HEK293T (cell line): ENCODE results near the gene HRG.

Experiments used
- CTCF ChIA-PET: fragments of 350-600 bp; formaldehyde crosslinking; extraction: SDS; loops from one replicate; lab custom pipeline; 2021; ENCODE audit warnings: antibody characterized with exemption, inconsistent platforms; lab: Yijun Ruan, JAX
- POLR2A ChIA-PET: fragments of 350-600 bp; formaldehyde crosslinking; extraction: SDS; loops from one replicate; lab custom pipeline; 2020; ENCODE audit warnings: antibody characterized with exemption, inconsistent platforms; lab: Yijun Ruan, JAX
- DNase-seq: peaks from one replicate; pipeline ENCODE4 v3.0.0; 2012; ENCODE audit warnings: mixed read lengths; ENCODE audit errors: extremely low spot score
- ARNT ChIP-seq: fragments of 450-650 bp; IDR thresholded peaks from 2 replicates; pipeline ENCODE4 v1.6.1; 2017; ENCODE audit warnings: mild to moderate bottlenecking
- BHLHE40 ChIP-seq: fragments of 450-650 bp; IDR thresholded peaks from 2 replicates; pipeline ENCODE4 v1.6.1; 2016; ENCODE audit warnings: mild to moderate bottlenecking, moderate library complexity, borderline replicate concordance
- CTBP1 ChIP-seq: fragments of 450-650 bp; IDR thresholded peaks from 2 replicates; pipeline ENCODE4 v1.6.1; 2016; ENCODE audit warnings: borderline replicate concordance
- ELF4 ChIP-seq: fragments of 450-650 bp; IDR thresholded peaks from 2 replicates; pipeline ENCODE4 v1.6.1; 2017; ENCODE audit warnings: antibody characterized with exemption
- FOXA1 ChIP-seq: fragments of 450-650 bp; IDR thresholded peaks from 2 replicates; pipeline ENCODE4 v1.6.1; 2016; ENCODE audit warnings: mild to moderate bottlenecking
- FOXK2 ChIP-seq: fragments of 450-650 bp; IDR thresholded peaks from 2 replicates; pipeline ENCODE4 v1.6.1; 2016; ENCODE audit warnings: mild to moderate bottlenecking
- FOXM1 ChIP-seq: fragments of 450-650 bp; IDR thresholded peaks from 2 replicates; pipeline ENCODE4 v1.6.1; 2017; ENCODE audit warnings: mild to moderate bottlenecking, borderline replicate concordance
- HDGF ChIP-seq: fragments of 450-650 bp; IDR thresholded peaks from 2 replicates; pipeline ENCODE4 v1.6.1; 2017; ENCODE audit warnings: antibody characterized with exemption, borderline replicate concordance
- L3MBTL2 ChIP-seq: fragments of 450-650 bp; conservative IDR thresholded peaks from 2 replicates; pipeline ENCODE4 v1.6.1; 2016; ENCODE audit warnings: mild to moderate bottlenecking
- LEF1 ChIP-seq: fragments of 450-650 bp; IDR thresholded peaks from 2 replicates; pipeline ENCODE4 v1.6.1; 2017; ENCODE audit warnings: mild to moderate bottlenecking, borderline replicate concordance
- NFRKB ChIP-seq: fragments of 450-650 bp; IDR thresholded peaks from 2 replicates; pipeline ENCODE4 v1.6.1; 2016; ENCODE audit warnings: mild to moderate bottlenecking, moderate library complexity
- SP1 ChIP-seq: fragments of 450-650 bp; IDR thresholded peaks from 2 replicates; pipeline ENCODE4 v1.6.1; 2017
- SUZ12 ChIP-seq: fragments of 450-650 bp; IDR thresholded peaks from 2 replicates; pipeline ENCODE4 v1.6.1; 2016; ENCODE audit warnings: mild to moderate bottlenecking
- TARDBP ChIP-seq: fragments of 450-650 bp; IDR thresholded peaks from 2 replicates; pipeline ENCODE4 v1.6.1; 2016
- ZNF384 ChIP-seq: fragments of 450-650 bp; IDR thresholded peaks from 2 replicates; pipeline ENCODE4 v1.6.1; 2016
- TF ChIP-seq, protein P1 (sequence below): fragments of 450-650 bp; IDR thresholded peaks from 2 replicates; pipeline ENCODE4 v1.6.1; 2016

Gene HRG

DNA sequence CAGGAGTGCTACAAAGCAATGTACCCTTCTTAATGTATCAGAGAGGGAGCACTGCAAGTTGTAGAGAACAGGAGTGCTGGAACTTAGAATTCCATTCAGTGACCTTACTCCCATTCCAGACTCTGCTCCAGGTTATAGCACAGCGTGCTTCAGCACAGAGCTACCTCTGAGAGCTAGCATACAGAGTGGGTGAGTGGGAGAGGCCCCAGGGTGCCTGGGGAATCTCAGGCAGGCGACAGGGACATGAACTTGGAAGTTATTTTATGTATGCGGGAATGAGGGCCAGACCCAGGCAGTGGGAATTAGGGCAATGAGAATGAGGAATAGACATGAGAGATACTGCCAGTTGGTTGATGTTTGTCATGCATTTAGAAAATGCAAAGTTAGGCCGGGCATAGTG lies 47.7 kb downstream of the HRG start:
- ChIA-PET POLR2A (no interaction called here), CTCF (no interaction called here)
- DNase-seq, result no peak
- TF ChIP-seq L3MBTL2, result no peak
- TF ChIP-seq NFRKB, result no peak
- no peak for TF ChIP-seq ELF4
- TF ChIP-seq TARDBP, result no peak
- no peak for TF ChIP-seq FOXA1
- TF ChIP-seq BHLHE40, result no peak
- no peak for TF ChIP-seq FOXK2
- no peak for TF ChIP-seq CTBP1
- no peak for TF ChIP-seq ZNF384

DNA sequence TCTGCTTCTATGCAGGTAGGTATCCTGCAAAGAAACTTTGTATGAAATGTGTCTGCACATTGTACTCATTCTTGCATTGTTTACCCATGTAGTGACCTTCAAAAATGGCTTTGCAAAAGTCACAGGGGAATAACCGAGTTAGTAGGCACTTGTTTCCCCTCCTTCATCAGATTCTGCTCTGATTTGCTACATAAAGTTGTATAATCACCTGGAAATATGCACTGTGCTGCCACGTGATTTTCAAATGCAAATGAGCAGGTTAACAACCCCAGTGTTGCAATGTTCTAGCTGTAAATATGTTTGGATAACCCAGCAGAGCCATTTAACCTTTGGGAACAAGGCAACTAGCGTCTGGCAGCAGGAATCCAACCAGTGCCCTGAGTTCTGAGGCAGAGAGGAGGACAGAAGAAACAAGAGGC lies 51.2 kb downstream of the HRG start, which contains the start of gene KNG1:
KNG1 (plus strand) TSS at position 321 of the 419 bp plus-strand sequence. CDS start 184 bp downstream, outside the sequence.
- no peak for DNase-seq
- ChIA-PET CTCF (no interaction called here), POLR2A (no interaction called here)
- TF ChIP-seq L3MBTL2, result no peak
- no peak for TF ChIP-seq LEF1
- TF ChIP-seq BHLHE40, result no peak
- TF ChIP-seq CTBP1, result no peak
- TF ChIP-seq, protein P1, sequence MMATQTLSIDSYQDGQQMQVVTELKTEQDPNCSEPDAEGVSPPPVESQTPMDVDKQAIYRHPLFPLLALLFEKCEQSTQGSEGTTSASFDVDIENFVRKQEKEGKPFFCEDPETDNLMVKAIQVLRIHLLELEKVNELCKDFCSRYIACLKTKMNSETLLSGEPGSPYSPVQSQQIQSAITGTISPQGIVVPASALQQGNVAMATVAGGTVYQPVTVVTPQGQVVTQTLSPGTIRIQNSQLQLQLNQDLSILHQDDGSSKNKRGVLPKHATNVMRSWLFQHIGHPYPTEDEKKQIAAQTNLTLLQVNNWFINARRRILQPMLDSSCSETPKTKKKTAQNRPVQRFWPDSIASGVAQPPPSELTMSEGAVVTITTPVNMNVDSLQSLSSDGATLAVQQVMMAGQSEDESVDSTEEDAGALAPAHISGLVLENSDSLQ, result no peak
- no peak for TF ChIP-seq ZNF384
- TF ChIP-seq TARDBP, result no peak
- no peak for TF ChIP-seq FOXK2
- TF ChIP-seq FOXA1, result no peak
- TF ChIP-seq FOXM1, result no peak
- no peak for TF ChIP-seq NFRKB

DNA sequence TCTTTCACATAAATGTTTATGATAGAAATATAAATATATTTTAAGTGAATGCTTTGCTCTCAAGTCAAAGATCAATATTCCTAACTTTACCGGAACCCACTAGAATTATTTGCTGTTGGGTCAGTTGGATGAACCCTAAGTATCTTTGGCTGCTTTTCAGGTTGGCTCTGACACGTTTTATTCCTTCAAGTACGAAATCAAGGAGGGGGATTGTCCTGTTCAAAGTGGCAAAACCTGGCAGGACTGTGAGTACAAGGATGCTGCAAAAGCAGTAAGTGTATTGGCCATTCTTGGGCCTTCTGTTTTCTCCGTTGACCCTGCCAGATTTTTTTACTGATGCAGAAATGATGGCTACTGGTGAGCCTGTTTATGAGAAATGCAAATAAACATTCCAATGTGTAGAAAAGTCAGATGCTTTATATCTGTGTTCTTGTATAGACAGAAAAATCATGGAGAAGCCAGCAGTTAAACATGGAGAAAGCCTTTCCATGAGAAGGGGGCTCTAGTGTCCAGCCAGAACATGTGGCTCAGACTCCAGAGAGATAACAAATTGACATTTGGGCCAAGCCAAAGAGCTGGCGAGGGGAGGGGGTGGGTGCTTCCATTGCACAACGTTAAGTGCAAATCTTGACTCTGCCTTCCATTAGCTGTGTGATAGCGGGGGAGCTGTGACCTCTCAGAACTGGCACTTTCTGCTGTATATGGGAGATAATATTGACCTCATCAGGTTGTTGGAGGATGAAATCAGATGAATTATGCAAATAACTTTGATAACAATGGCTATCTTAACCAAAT lies 54.3 kb downstream of the HRG start:
- TF ChIP-seq TARDBP (no peak), SUZ12 (no peak), HDGF (no peak), FOXA1 (no peak), LEF1 (no peak), BHLHE40 (no peak), L3MBTL2 (no peak), ARNT (no peak), CTBP1 (no peak), FOXK2 (no peak), SP1 (no peak)

DNA sequence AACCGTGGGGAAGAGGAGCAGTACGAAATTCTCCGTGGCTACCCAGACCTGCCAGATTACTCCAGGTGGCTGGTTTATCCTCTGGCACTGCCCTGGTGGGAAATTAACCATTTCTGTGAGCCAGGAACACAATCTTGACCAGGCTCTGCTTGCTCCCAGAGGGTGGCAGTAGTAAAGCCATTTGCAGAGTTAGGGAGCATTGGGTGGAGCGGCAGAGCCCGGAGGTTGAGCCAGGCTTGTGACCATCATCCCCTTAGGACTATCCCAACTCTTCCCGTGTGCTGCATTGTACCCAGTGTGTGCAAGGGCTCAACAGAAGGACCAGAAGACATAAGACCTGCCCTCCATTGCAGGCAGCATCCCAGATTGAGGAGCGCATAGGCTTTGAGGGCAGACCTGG lies 56.6 kb downstream of the HRG start:
- ChIA-PET CTCF (no interaction called here), POLR2A (no interaction called here)
- TF ChIP-seq LEF1 (no peak), SUZ12 (no peak), SP1 (no peak), TARDBP (no peak), CTBP1 (no peak), FOXA1 (no peak), ZNF384 (no peak), ELF4 (no peak), NFRKB (no peak)
- TF ChIP-seq, protein P1, result no peak
- DNase-seq, result no peak

More for the DNA sequence above, 54.3 kb downstream of the HRG start:
- CTCF ChIA-PET, result interaction anchor here (0.7 kb wide), 1 partner anchor 264 kb away, joined by 3 read pairs; no protein-coding TSS in a partner anchor
- DNase-seq, result no peak
- POLR2A ChIA-PET, result no interaction called here

DNA sequence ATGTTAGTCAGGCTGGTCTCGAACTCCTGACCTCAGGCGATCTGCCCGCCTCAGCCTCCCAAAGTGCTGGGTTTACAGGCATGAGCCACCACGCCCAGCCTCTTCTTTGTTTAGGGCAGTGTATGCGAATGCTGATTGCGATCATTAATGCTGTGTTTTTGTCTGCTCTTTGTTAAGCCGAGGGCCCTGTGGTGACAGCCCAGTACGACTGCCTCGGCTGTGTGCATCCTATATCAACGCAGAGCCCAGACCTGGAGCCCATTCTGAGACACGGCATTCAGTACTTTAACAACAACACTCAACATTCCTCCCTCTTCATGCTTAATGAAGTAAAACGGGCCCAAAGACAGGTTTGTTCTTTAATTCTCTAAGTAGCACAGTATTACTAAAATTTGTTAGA lies 59.1 kb downstream of the HRG start:
- TF ChIP-seq SUZ12 (no peak), ELF4 (no peak), ZNF384 (no peak), L3MBTL2 (no peak)
- TF ChIP-seq, protein P1, result no peak
- DNase-seq, result no peak
- ChIA-PET POLR2A (no interaction called here), CTCF (no interaction called here)
